ENCODE results near the gene ODAD4.
A peak's percentile ranks its signal among the peaks of the same experiment; 100 is the strongest.

ODAD4 gene

DNA sequence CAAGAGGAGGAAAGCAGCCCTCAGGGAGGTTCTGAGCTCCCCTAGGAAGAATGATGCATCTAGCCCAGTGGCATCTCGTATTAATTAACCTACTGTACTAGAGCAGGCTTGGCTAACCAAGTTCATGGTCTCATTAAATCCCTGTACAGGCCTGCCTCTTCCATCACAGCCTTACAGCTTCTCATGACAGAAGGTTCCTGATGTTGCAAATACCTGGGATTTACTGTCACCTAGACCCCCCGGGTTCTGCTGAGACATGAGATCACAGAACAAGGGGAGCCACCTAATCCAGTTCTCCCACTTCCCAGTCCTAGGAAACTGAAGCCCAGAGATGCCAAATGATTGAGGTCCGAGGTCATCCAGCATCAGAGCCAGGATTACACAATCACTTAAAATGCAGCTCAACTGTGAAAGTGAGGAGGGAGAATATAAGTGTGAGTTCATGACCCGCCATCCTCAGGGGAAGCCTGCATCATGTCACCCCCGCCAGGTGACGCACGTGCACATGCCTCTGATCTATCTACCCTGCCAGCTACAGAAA is 35.6 kb upstream of the ODAD4 start:
- Histone ChIP-seq H3K36me3 (ENCODE audit: insufficient read depth, low read length) (peaks cover 95% of the 10 kb centered on the region), H3K9ac (ENCODE audit: insufficient read length) (no peak overlapping the region), H3K27ac (peak overlapping the region; percentile 76), H3K9me3 (ENCODE audit: low read depth, low read length) (no peaks in the 10 kb centered on the region), H3K4me3 (no peak overlapping the region)
- DNase-seq (ENCODE audit: low read depth, low spot score), result no peak
- TF ChIP-seq POLR2AphosphoS5 (IDR thresholded peaks at IDR 0.05; ENCODE audit: borderline replicate concordance, low read depth, low read length) (0 out of 2 replicates have a peak, but pooled peaks have one; percentile 8), FOXP2 (optimal IDR thresholded peaks at IDR 0.05; ENCODE audit: control extremely low read depth, extremely low read length, insufficient read depth) (no peak), EZH2 (IDR thresholded peaks at IDR 0.05) (no peak)

DNA sequence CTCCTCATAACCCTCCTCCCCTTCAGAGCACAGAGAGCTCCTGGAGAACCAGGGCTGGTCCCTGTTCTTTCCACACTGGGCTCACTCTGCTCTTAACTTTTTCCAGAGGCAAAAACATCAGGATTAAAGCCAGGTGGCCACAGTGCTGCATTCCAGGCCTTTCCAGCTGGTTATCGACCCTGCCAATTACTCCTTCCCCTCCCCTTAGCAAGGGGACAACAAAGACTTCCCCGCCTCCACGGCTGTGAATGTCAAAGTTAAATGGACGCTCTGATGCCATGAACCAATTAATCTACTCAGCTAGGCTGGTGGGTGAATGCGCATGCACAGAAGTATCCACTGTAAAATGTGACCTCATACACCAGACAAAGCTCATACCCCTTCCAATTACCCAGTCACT is 34.8 kb upstream of the ODAD4 start:
- H3K36me3 ChIP-seq (ENCODE audit: insufficient read depth, low read length), result peaks cover 96% of the 10 kb centered on the region
- peak overlapping the region; percentile 76 for H3K27ac ChIP-seq
- no peak for DNase-seq (ENCODE audit: low read depth, low spot score)
- no peak overlapping the region for H3K9ac ChIP-seq (ENCODE audit: insufficient read length)
- no peaks in the 10 kb centered on the region for H3K9me3 ChIP-seq (ENCODE audit: low read depth, low read length)
- TF ChIP-seq POLR2AphosphoS5 (IDR thresholded peaks at IDR 0.05; ENCODE audit: borderline replicate concordance, low read depth, low read length) (no peak), FOXP2 (optimal IDR thresholded peaks at IDR 0.05; ENCODE audit: control extremely low read depth, extremely low read length, insufficient read depth) (no peak), EZH2 (IDR thresholded peaks at IDR 0.05) (no peak)
- no peak overlapping the region for H3K4me3 ChIP-seq

DNA sequence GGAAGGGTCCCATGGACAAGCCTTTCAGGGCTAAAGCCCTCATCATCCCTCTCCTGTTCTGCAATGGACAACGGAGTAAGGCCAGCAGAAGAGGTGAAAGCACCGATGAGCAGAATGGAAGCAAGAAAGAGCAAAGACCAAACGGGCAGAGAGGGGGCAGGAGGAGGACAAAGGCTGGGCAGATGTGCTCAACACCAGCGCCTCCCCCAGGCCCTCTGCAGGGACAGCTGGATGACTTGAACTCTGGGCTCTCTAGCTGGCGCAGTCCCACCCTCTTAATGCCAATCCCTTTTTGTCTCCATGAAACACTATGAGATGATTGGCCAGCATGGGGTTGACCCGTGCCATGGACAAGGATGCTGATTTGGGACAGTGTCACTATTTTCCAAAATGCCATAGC is 33.7 kb upstream of the ODAD4 start:
- TF ChIP-seq FOXP2 (optimal IDR thresholded peaks at IDR 0.05; ENCODE audit: control extremely low read depth, extremely low read length, insufficient read depth) (no peak), EZH2 (IDR thresholded peaks at IDR 0.05) (no peak), POLR2AphosphoS5 (IDR thresholded peaks at IDR 0.05; ENCODE audit: borderline replicate concordance, low read depth, low read length) (no peak)
- Histone ChIP-seq H3K9ac (ENCODE audit: insufficient read length) (no peak overlapping the region), H3K36me3 (ENCODE audit: insufficient read depth, low read length) (peaks cover 97% of the 10 kb centered on the region), H3K27ac (peak overlapping the region; percentile 76), H3K9me3 (ENCODE audit: low read depth, low read length) (no peaks in the 10 kb centered on the region), H3K4me3 (no peak overlapping the region)
- DNase-seq (ENCODE audit: low read depth, low spot score), result no peak

DNA sequence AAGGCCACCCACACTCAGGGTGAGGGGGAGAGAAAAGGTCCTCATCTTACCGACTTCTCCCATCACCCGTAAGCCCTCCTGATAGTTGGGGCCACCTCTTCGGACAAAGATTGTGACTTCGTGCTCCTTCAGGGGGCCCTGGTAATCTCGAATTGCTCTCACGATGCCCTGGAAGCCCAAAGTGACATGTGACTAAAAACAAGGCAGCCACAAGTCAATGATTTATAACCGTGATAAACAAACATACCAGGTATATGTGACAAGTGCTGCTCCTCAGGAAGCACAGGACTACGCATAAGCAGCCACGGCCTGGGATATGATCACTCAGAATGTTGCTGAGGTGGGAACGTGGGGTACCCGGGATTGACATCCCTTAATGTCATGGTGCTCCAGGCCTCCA is 28.8 kb upstream of the ODAD4 start:
- no peaks in the 10 kb centered on the region for H3K9me3 ChIP-seq (ENCODE audit: low read depth, low read length)
- H3K9ac ChIP-seq (ENCODE audit: insufficient read length), result no peak overlapping the region
- no peak for TF ChIP-seq POLR2AphosphoS5 (IDR thresholded peaks at IDR 0.05; ENCODE audit: borderline replicate concordance, low read depth, low read length)
- no peak for TF ChIP-seq FOXP2 (optimal IDR thresholded peaks at IDR 0.05; ENCODE audit: control extremely low read depth, extremely low read length, insufficient read depth)
- TF ChIP-seq EZH2 (IDR thresholded peaks at IDR 0.05), result no peak
- H3K36me3 ChIP-seq (ENCODE audit: insufficient read depth, low read length), result peaks cover 95% of the 10 kb centered on the region
- H3K4me3 ChIP-seq, result no peak overlapping the region
- H3K27ac ChIP-seq, result no peak overlapping the region
- no peak for DNase-seq (ENCODE audit: low read depth, low spot score)

DNA sequence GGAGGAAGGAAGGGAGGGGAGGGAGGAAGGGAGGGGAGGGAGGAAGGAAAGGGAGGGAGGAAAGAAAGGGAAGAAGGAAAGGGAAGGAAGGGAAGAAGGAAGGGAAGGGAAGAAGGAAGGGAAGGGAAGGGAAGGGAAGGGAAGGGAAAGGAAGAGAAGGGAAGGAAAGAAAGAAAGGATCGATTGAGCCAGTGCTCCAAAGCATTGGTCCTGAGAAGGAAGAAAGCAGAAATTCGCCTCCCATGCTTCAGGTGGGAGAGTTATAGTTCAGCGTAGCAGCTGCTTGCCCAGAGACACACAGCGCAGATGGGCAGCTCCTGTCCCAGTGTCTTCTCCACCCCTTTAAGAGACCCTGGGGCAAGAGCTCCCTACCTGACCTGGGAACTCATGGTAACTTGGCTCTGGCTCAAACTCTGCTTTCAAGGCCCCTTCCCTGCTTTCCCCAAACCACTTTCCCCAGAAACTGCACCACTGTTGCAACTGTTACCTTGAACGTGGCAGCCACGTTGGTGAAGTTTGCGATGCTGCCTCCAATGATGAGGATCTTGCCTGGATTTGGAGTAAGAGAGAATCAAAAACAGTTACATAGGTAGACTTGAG is 26.1 kb upstream of the ODAD4 start:
- no peak for DNase-seq (ENCODE audit: low read depth, low spot score)
- Histone ChIP-seq H3K27ac (no peak overlapping the region), H3K36me3 (ENCODE audit: insufficient read depth, low read length) (peaks cover 95% of the 10 kb centered on the region), H3K9me3 (ENCODE audit: low read depth, low read length) (no peaks in the 10 kb centered on the region), H3K4me3 (no peak overlapping the region), H3K9ac (ENCODE audit: insufficient read length) (no peak overlapping the region)
- no peak for TF ChIP-seq POLR2AphosphoS5 (IDR thresholded peaks at IDR 0.05; ENCODE audit: borderline replicate concordance, low read depth, low read length)
- TF ChIP-seq EZH2 (IDR thresholded peaks at IDR 0.05), result no peak

DNA sequence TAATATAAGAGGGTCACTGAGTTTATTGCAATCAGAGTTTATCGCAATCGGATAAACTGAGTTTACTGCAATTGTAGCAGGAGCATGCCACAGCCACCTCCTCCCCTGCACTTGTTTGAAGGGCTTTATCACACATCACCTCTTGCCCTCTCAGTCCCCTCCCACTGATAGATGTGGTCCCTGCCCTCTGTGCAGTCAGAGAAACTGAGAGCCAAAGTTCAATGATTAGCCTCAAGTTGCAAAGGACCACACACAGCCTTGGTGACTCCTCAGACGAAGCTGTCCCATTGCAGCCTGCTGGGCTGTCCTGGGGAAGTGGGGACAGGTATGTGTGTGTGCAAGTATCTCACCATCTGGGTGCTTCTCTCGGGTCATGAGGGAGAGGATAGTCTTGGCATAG is 25.2 kb upstream of the ODAD4 start:
- TF ChIP-seq EZH2 (IDR thresholded peaks at IDR 0.05) (no peak), FOXP2 (optimal IDR thresholded peaks at IDR 0.05; ENCODE audit: control extremely low read depth, extremely low read length, insufficient read depth) (no peak), POLR2AphosphoS5 (IDR thresholded peaks at IDR 0.05; ENCODE audit: borderline replicate concordance, low read depth, low read length) (no peak)
- Histone ChIP-seq H3K27ac (no peak overlapping the region), H3K9me3 (ENCODE audit: low read depth, low read length) (no peaks in the 10 kb centered on the region), H3K9ac (ENCODE audit: insufficient read length) (no peak overlapping the region), H3K36me3 (ENCODE audit: insufficient read depth, low read length) (peaks cover 97% of the 10 kb centered on the region), H3K4me3 (no peak overlapping the region)
- DNase-seq (ENCODE audit: low read depth, low spot score), result no peak

DNA sequence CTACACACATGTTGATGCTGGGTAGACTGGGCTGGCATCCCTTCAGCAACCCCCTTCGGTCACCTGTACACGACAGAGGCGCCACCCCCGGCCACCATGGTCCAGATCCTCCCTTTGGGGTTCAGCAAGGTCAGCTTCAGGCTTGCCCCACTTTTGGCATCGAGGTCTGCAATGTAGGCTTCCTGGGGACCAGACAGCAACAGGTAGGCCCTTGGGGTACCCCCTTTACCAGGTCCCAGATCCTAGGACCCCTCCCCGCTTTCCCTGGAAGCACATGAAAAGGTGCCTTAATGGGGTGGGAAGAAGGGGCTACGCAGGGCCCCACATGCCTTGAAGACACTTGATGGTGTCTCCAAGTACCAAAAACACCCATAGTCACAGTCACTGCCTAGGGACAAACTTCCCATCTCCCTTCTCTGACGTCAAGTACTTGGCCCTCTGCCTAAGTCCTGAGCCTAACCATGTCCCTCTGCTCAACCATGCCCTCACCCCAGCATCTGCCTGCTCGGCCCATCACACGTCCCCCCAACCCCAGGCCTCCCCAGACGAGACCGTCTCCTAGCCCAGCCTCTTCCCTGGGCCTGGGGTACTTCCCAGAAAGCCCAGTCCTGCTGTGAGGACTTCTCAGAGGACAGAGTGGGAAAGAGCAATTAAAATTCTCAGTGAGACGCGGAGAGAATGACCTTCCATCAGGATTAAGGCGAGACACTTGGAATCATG is 23.8 kb upstream of the ODAD4 start:
- no peak for DNase-seq (ENCODE audit: low read depth, low spot score)
- Histone ChIP-seq H3K36me3 (ENCODE audit: insufficient read depth, low read length) (peaks cover 97% of the 10 kb centered on the region), H3K9ac (ENCODE audit: insufficient read length) (no peak overlapping the region), H3K9me3 (ENCODE audit: low read depth, low read length) (no peaks in the 10 kb centered on the region), H3K27ac (no peak overlapping the region), H3K4me3 (no peak overlapping the region)
- TF ChIP-seq POLR2AphosphoS5 (IDR thresholded peaks at IDR 0.05; ENCODE audit: borderline replicate concordance, low read depth, low read length) (no peak), EZH2 (IDR thresholded peaks at IDR 0.05) (no peak), FOXP2 (optimal IDR thresholded peaks at IDR 0.05; ENCODE audit: control extremely low read depth, extremely low read length, insufficient read depth) (no peak)

DNA sequence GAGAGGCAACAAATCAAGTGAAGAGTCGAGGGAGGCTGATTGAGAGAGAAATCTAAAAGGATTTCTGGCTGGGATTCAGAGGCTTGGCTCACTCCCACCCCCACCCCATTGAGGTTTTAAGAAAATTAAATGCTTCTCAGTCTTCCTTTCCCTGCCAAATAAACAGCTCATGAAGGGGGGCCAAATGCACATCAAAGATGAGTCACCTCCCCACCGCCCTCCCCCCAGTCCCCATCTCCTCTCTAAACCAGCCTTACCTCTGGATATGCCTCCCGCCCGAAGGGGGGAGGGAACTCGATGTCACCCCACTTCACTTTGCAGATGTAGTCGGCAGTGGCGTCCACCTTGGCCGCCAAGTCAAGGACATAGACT is 23.2 kb upstream of the ODAD4 start:
- peaks cover 97% of the 10 kb centered on the region for H3K36me3 ChIP-seq (ENCODE audit: insufficient read depth, low read length)
- H3K9me3 ChIP-seq (ENCODE audit: low read depth, low read length), result no peaks in the 10 kb centered on the region
- no peak for DNase-seq (ENCODE audit: low read depth, low spot score)
- H3K27ac ChIP-seq, result no peak overlapping the region
- no peak for TF ChIP-seq POLR2AphosphoS5 (IDR thresholded peaks at IDR 0.05; ENCODE audit: borderline replicate concordance, low read depth, low read length)
- TF ChIP-seq EZH2 (IDR thresholded peaks at IDR 0.05), result no peak
- no peak for TF ChIP-seq FOXP2 (optimal IDR thresholded peaks at IDR 0.05; ENCODE audit: control extremely low read depth, extremely low read length, insufficient read depth)
- H3K9ac ChIP-seq (ENCODE audit: insufficient read length), result no peak overlapping the region
- no peak overlapping the region for H3K4me3 ChIP-seq

Data from SK-N-MC (cell line).